ENCODE measurements around the gene BDKRB2.

DNA sequence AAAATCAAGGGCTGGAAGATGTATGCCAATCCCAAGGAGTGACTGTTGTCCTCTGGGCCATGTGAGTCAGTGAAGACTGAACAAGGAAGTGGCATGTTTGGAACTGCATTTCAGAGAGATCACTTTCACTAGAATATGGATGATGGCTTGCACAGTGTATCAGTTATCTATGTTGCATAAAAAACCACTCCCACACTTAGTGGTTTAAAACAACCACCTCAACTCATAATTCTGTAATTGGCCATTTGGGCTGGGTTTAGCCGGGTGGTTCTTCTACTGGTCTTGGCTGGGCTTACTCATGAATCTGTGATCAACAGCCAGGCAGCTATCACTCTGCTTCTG lies 66.8 kb downstream of the BDKRB2 start:
- TF ChIP-seq POLR2AphosphoS5 (IDR thresholded peaks at IDR 0.05; ENCODE audit: low read depth) = no peak
- TF ChIP-seq, protein P1, sequence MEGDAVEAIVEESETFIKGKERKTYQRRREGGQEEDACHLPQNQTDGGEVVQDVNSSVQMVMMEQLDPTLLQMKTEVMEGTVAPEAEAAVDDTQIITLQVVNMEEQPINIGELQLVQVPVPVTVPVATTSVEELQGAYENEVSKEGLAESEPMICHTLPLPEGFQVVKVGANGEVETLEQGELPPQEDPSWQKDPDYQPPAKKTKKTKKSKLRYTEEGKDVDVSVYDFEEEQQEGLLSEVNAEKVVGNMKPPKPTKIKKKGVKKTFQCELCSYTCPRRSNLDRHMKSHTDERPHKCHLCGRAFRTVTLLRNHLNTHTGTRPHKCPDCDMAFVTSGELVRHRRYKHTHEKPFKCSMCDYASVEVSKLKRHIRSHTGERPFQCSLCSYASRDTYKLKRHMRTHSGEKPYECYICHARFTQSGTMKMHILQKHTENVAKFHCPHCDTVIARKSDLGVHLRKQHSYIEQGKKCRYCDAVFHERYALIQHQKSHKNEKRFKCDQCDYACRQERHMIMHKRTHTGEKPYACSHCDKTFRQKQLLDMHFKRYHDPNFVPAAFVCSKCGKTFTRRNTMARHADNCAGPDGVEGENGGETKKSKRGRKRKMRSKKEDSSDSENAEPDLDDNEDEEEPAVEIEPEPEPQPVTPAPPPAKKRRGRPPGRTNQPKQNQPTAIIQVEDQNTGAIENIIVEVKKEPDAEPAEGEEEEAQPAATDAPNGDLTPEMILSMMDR (IDR thresholded peaks at IDR 0.05; ENCODE audit: insufficient read depth, low read length) = no peak
